ENCODE data around the gene SHISA5. TPM values are rescaled to one million over a fixed set of nuclear protein-coding genes. Genes with fewer than 3 reads are reported as not detected.

The SHISA5 gene
- total RNA-seq, 1 experiment from 2014 or later, result 104 TPM

DNA sequence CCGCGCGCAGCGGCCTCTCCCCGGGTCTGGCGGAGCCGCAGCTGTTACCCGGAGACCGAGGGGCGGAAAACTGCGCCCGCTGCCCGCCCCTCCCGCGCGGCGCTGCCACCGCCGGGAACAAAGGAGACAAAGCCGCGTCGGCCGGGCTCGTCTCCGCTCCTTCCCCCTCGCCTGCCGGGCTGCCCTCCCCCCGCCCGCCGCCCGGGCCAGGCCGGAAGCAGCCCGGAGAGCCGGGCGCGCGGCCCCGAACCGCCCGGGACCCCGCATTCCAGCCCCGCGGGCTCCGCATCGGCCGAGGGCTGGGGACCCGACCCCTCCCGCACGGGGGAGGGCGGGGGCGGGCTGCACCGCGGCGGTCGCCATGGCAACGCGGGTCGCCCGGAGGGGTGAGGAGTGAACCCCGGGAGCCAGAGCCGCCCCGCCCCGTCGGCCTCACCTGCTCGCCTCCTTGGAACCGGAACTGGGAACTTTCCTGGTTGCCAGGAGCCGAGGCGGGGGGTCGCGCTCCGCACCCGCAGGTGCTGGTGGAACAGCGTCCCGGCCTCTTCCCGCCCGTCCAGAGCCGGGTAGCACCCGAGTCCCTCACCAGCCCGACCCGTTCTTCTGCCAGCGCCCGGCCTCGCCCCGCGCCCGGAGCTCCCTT lies 74.5 kb downstream of the SHISA5 start:
- Histone ChIP-seq H3K9ac (ENCODE audit: low read length) (peak overlapping the region; percentile 77), H3K9me3 (ENCODE audit: control insufficient read depth in 1 of 2, insufficient read depth in 1 of 2, low read depth in 1 of 2, low read length in 2 of 2) (no peaks in the 10 kb centered on the region), H3K4me3 (replicated peaks in 1 of 2; ENCODE audit: low read depth in 1 of 2, low read length in 2 of 2) (peak overlapping the region; percentile 58 to 70), H4K20me1 (ENCODE audit: insufficient read depth) (no peaks in the 10 kb centered on the region), H3K4me2 (ENCODE audit: low read length) (peak overlapping the region; percentile 91), H2AFZ (ENCODE audit: low read depth, low read length, poor library complexity, severe bottlenecking) (peak overlapping the region; percentile 85), H3K27me3 (ENCODE audit: insufficient read depth, low read length) (no peaks in the 10 kb centered on the region), H3K4me1 (ENCODE audit: control insufficient read depth in 1 of 2, insufficient read depth in 2 of 2, low read length in 2 of 2) (peaks cover 44 to 59% of the 10 kb centered on the region in 2 experiments), H3K27ac (ENCODE audit: low read depth, low read length) (peak overlapping the region; percentile 81), H3K9me2 (ENCODE audit: insufficient read depth) (no peaks in the 10 kb centered on the region), H3K36me3 (ENCODE audit: control insufficient read depth in 1 of 2, insufficient read depth in 2 of 2, low read length in 2 of 2) (peaks cover 0 to 17% of the 10 kb centered on the region in 2 experiments; a peak in 1 of 4 replicates), H3K79me2 (ENCODE audit: insufficient read depth, low read length) (peaks cover 2% of the 10 kb centered on the region; the same call in 1 of the 2 replicates)
- ATAC-seq, result peak; percentile 58
- ChIA-PET RAD21 (ENCODE audit: low non-redundant PET in 1 of 2, low total read pairs in 2 of 2, uncharacterized antibody in 2 of 2, unreplicated experiment in 2 of 2) (no interaction called here), CTCF (interaction anchor here (2.7 to 3.3 kb wide), 2 partner anchors 10 to 29 kb away, joined by 8 to 15 read pairs; partner anchors contain the start of genes CCDC51 and TMA7), POLR2A (interaction anchor here (1.8 kb wide), 1 partner anchor 10 kb away, joined by 5 read pairs; the partner anchor contains the start of genes CCDC51 and TMA7)
- intact Hi-C loops (cut with micrococcal nuclease), result no loop called here
- BruUV-seq (replicated peaks), result no TSS peak
- no peak for DNase-seq (ENCODE audit: low read depth, low spot score)
- TF ChIP-seq ELF1 (IDR thresholded peaks at IDR 0.05; ENCODE audit: borderline replicate concordance, low read depth) (no peak), TCF7L2 (IDR thresholded peaks at IDR 0.05; ENCODE audit: borderline replicate concordance, extremely low read depth, insufficient read depth, insufficient read length) (peak; percentile 64), CEBPB (IDR thresholded peaks at IDR 0.05; ENCODE audit: low read depth) (no peak), ZFX (IDR thresholded peaks at IDR 0.05) (peak; percentile 76; the same call in 1 of the 2 replicates), CBX3 (IDR thresholded peaks at IDR 0.05; ENCODE audit: low read depth) (no peak), EGR1 (IDR thresholded peaks at IDR 0.05; ENCODE audit: low read depth) (no peak), POLR2AphosphoS5 (IDR thresholded peaks at IDR 0.05; ENCODE audit: low read depth, low read length) (peak; percentile 24; the same call in 1 of the 2 replicates)
- TF ChIP-seq, protein P1, sequence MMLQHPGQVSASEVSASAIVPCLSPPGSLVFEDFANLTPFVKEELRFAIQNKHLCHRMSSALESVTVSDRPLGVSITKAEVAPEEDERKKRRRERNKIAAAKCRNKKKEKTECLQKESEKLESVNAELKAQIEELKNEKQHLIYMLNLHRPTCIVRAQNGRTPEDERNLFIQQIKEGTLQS (IDR thresholded peaks at IDR 0.05), result no peak
- TF ChIP-seq, protein P2, sequence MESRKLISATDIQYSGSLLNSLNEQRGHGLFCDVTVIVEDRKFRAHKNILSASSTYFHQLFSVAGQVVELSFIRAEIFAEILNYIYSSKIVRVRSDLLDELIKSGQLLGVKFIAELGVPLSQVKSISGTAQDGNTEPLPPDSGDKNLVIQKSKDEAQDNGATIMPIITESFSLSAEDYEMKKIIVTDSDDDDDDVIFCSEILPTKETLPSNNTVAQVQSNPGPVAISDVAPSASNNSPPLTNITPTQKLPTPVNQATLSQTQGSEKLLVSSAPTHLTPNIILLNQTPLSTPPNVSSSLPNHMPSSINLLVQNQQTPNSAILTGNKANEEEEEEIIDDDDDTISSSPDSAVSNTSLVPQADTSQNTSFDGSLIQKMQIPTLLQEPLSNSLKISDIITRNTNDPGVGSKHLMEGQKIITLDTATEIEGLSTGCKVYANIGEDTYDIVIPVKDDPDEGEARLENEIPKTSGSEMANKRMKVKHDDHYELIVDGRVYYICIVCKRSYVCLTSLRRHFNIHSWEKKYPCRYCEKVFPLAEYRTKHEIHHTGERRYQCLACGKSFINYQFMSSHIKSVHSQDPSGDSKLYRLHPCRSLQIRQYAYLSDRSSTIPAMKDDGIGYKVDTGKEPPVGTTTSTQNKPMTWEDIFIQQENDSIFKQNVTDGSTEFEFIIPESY (IDR thresholded peaks at IDR 0.05; ENCODE audit: extremely low read depth, insufficient replicate concordance, low read length), result no peak
- TF ChIP-seq, protein P3, sequence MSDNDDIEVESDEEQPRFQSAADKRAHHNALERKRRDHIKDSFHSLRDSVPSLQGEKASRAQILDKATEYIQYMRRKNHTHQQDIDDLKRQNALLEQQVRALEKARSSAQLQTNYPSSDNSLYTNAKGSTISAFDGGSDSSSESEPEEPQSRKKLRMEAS (IDR thresholded peaks at IDR 0.05), result no peak
